WTC11 (cell line): ENCODE results near the gene HIP1R. TPM values are rescaled to one million over a fixed set of nuclear protein-coding genes. Genes with fewer than 3 reads are reported as not detected.

Source experiments
- ATAC-seq: fragments of 200-7000 bp; cut with Tn5 transposase; 2 replicates; pipeline ENCODE4 v1.10.0; 2021; ENCODE audit warnings: mild to moderate bottlenecking, moderate library complexity
- CTCF ChIA-PET: fragments of 300-600 bp; sonication (Branson Sonifier 250); formaldehyde crosslinking; loops from one replicate; lab custom pipeline; 2021; ENCODE audit warnings: antibody characterized with exemption; lab: Charles Lee
- POLR2A ChIA-PET: fragments of 350-600 bp; sonication (Branson Sonifier 250); formaldehyde crosslinking; loops from one replicate; lab custom pipeline; 2021; ENCODE audit warnings: antibody characterized with exemption; lab: Charles Lee
- DNase-seq: peaks from one replicate; pipeline ENCODE4 v3.0.0; 2021; ENCODE audit warnings: low spot score
- H3K27ac Mint-ChIP-seq: 2 replicates; pipeline ENCODE4 v1.8.0; 2021; ENCODE audit warnings: mixed read lengths
- H3K27me3 Mint-ChIP-seq: 2 replicates; pipeline ENCODE4 v1.8.0; 2021; ENCODE audit warnings: low read depth, mild to moderate bottlenecking, moderate library complexity, mixed read lengths
- H3K36me3 Mint-ChIP-seq: 2 replicates; pipeline ENCODE4 v1.8.0; 2021; ENCODE audit warnings: mixed read lengths
- H3K4me1 Mint-ChIP-seq: 2 replicates; pipeline ENCODE4 v1.8.0; 2022; ENCODE audit warnings: mixed read lengths
- H3K4me3 Mint-ChIP-seq: 2 replicates; pipeline ENCODE4 v1.8.0; 2021; ENCODE audit warnings: mild to moderate bottlenecking, moderate library complexity, mixed read lengths
- H3K9me3 Mint-ChIP-seq: 2 replicates; pipeline ENCODE4 v1.8.0; 2021; ENCODE audit warnings: mixed read lengths
- ESRRA ChIP-seq: sonication (generic); formaldehyde crosslinking; IDR thresholded peaks from 2 replicates; pipeline ENCODE4 v1.8.1; 2022; ENCODE audit warnings: mild to moderate bottlenecking, missing genetic modification reagents, borderline replicate concordance
- ETV6 ChIP-seq: sonication (generic); formaldehyde crosslinking; IDR thresholded peaks from 2 replicates; pipeline ENCODE4 v1.8.1; 2022; ENCODE audit warnings: mild to moderate bottlenecking, missing genetic modification reagents
- FOXK1 ChIP-seq: sonication (generic); formaldehyde crosslinking; IDR thresholded peaks from 2 replicates; pipeline ENCODE4 v1.8.0; 2022; ENCODE audit warnings: mild to moderate bottlenecking, moderate library complexity, missing genetic modification reagents
- JUN ChIP-seq: sonication (generic); formaldehyde crosslinking; IDR thresholded peaks from 2 replicates; pipeline ENCODE4 v1.8.0; 2023; ENCODE audit warnings: mild to moderate bottlenecking, missing genetic modification reagents
- NFYB ChIP-seq: sonication (generic); formaldehyde crosslinking; conservative IDR thresholded peaks from 2 replicates; pipeline ENCODE4 v1.8.0; 2022; ENCODE audit warnings: low read depth, missing genetic modification reagents
- NR3C1 ChIP-seq: sonication (generic); formaldehyde crosslinking; conservative IDR thresholded peaks from 2 replicates; pipeline ENCODE4 v1.8.1; 2023; ENCODE audit warnings: low read depth, mild to moderate bottlenecking, missing genetic modification reagents
- SMAD4 ChIP-seq: sonication (generic); formaldehyde crosslinking; IDR thresholded peaks from 2 replicates; pipeline ENCODE4 v1.8.0; 2022; ENCODE audit warnings: mild to moderate bottlenecking, missing genetic modification reagents
- SOX15 ChIP-seq: fragments of 250-450 bp; sonication (Bioruptor Pico); IDR thresholded peaks from 2 replicates; pipeline ENCODE4 v1.9.0; 2021; ENCODE audit warnings: mild to moderate bottlenecking
- ZNF138 ChIP-seq: sonication (generic); formaldehyde crosslinking; conservative IDR thresholded peaks from 2 replicates; pipeline ENCODE4 v1.8.1; 2022; ENCODE audit warnings: mild to moderate bottlenecking, moderate library complexity, missing genetic modification reagents
- ZNF317 ChIP-seq: sonication (generic); formaldehyde crosslinking; IDR thresholded peaks from 2 replicates; pipeline ENCODE4 v1.8.1; 2023; ENCODE audit warnings: low read depth, mild to moderate bottlenecking, moderate library complexity, missing genetic modification reagents, borderline replicate concordance
- ZNF416 ChIP-seq: fragments of 250-450 bp; sonication (Bioruptor Pico); IDR thresholded peaks from 2 replicates; pipeline ENCODE4 v1.9.0; 2021; ENCODE audit warnings: mild to moderate bottlenecking, inconsistent platforms
- total RNA-seq: library from RNA; stranded (reverse); gene quantifications from 3 replicates; pipeline ENCODE4 v1.2.3, GENCODE V29; 2021
- TF ChIP-seq, protein P1 (sequence below): fragments of 250-450 bp; sonication (Bioruptor Pico); IDR thresholded peaks from 2 replicates; pipeline ENCODE4 v1.9.0; 2021; ENCODE audit warnings: moderate library complexity, mild to moderate bottlenecking, inconsistent platforms, borderline replicate concordance
- TF ChIP-seq, protein P2 (sequence below): fragments of 250-450 bp; sonication (Bioruptor Pico); IDR thresholded peaks from 2 replicates; pipeline ENCODE4 v1.9.0; 2021; ENCODE audit warnings: mild to moderate bottlenecking
- TF ChIP-seq, protein P3 (sequence below): sonication (generic); formaldehyde crosslinking; IDR thresholded peaks from 2 replicates; pipeline ENCODE4 v1.8.1; 2023; ENCODE audit warnings: mild to moderate bottlenecking, missing genetic modification reagents, moderate library complexity
- TF ChIP-seq, protein P4 (sequence below): sonication (generic); formaldehyde crosslinking; conservative IDR thresholded peaks from 2 replicates; pipeline ENCODE4 v1.8.1; 2023; ENCODE audit warnings: mild to moderate bottlenecking, low read depth, missing genetic modification reagents, moderate library complexity

The HIP1R gene
- total RNA-seq, 1 experiment from 2014 or later = 45.2 TPM

DNA sequence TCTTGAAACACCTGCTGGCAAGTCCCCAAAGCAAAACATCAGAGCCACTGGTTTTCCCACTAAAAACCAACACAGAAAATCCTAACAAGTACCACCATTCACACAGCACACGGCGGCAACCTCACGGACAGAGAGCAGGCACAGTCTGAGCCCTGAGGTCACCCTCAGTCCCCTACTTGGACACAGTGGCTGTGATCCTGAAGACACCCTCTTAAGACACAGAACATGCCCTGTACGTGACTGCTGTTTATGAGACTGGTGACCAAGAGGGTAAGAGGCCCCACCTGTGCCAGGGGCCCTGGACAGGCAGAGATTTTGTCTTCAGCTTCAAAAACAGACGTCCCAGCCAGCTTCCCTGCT is 29.6 kb downstream of the HIP1R start:
- TF ChIP-seq SMAD4 (CRISPR knock-in tag) = no peak
- no peak for TF ChIP-seq JUN (CRISPR knock-in tag)
- no peak for TF ChIP-seq NR3C1 (CRISPR knock-in tag)
- TF ChIP-seq, protein P1, sequence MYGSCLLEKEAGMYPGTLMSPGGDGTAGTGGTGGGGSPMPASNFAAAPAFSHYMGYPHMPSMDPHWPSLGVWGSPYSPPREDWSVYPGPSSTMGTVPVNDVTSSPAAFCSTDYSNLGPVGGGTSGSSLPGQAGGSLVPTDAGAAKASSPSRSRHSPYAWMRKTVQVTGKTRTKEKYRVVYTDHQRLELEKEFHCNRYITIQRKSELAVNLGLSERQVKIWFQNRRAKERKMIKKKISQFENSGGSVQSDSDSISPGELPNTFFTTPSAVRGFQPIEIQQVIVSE (CRISPR knock-in tag) = no peak
- no peak for TF ChIP-seq ZNF138
- no peak for TF ChIP-seq FOXK1 (CRISPR knock-in tag)
- TF ChIP-seq, protein P2, sequence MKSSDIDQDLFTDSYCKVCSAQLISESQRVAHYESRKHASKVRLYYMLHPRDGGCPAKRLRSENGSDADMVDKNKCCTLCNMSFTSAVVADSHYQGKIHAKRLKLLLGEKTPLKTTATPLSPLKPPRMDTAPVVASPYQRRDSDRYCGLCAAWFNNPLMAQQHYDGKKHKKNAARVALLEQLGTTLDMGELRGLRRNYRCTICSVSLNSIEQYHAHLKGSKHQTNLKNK = no peak
- TF ChIP-seq ZNF317 (CRISPR knock-in tag) = no peak
- no peak for TF ChIP-seq ETV6 (CRISPR knock-in tag)
- TF ChIP-seq, protein P3, sequence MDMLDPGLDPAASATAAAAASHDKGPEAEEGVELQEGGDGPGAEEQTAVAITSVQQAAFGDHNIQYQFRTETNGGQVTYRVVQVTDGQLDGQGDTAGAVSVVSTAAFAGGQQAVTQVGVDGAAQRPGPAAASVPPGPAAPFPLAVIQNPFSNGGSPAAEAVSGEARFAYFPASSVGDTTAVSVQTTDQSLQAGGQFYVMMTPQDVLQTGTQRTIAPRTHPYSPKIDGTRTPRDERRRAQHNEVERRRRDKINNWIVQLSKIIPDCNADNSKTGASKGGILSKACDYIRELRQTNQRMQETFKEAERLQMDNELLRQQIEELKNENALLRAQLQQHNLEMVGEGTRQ (CRISPR knock-in tag) = no peak
- TF ChIP-seq, all 79 proteins: peak for 0
- ATAC-seq = no peak
- Mint-ChIP-seq H3K4me1 (no peaks in the 10 kb centered on the region), H3K9me3 (no peaks in the 10 kb centered on the region), H3K27me3 (peaks cover 55% of the 10 kb centered on the region), H3K27ac (no peak overlapping the region), H3K36me3 (peaks cover 11% of the 10 kb centered on the region), H3K4me3 (no peak overlapping the region)
- CTCF ChIA-PET = interaction anchor here (6.6 kb wide), 1 partner anchor 89 kb away, joined by 67 read pairs; no protein-coding TSS in a partner anchor
- DNase-seq = no peak
- POLR2A ChIA-PET = no interaction called here

DNA sequence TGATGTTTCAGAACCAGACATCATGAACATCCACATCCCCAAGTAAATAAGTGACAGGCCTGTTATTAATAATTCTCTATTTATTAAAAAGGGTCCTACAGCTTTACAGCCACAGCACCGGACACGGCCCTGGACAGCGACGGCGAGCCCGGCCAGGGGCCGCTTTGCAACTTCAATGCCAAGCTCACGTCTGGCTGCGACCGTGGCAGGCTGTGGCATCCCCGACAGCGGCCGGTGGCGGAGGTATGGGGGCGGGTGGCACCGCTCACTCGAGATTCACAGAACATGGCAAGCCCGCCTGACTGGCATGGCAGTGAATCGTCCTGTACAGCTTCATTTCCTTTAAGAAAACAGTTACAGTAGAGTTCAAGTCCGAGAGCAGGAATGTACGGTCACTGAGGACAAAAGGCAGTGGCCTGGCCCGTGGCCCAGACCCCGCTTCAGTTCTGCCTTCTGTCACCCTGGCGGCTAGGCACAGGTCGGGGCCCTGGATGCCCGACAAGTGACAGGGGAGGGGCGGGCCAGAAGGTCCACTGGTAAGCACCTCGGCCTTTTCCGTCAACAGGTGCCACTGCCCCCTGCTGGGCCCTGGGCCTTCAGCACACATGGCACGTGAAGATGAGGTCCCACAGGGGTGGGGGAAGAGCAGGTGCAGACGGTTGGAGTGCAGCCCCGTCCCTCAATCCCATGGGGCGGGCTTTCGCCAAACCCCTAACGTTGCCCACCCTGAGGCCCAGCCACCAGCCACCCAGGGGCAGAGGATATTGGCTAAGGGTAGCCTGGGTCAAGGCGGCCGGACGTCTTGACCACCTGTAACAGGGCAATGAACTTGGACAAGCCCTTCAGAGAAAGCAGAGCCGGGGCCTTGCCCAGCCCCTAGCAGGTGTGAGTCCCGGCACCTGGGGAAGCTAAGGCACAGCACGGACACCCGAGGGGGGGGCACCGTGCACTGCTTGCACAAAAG is 30.3 kb downstream of the HIP1R start:
- Mint-ChIP-seq H3K4me3 (no peak overlapping the region), H3K27ac (no peak overlapping the region), H3K9me3 (no peaks in the 10 kb centered on the region), H3K4me1 (no peaks in the 10 kb centered on the region), H3K27me3 (peaks cover 61% of the 10 kb centered on the region), H3K36me3 (peaks cover 18% of the 10 kb centered on the region)
- TF ChIP-seq, protein P4, sequence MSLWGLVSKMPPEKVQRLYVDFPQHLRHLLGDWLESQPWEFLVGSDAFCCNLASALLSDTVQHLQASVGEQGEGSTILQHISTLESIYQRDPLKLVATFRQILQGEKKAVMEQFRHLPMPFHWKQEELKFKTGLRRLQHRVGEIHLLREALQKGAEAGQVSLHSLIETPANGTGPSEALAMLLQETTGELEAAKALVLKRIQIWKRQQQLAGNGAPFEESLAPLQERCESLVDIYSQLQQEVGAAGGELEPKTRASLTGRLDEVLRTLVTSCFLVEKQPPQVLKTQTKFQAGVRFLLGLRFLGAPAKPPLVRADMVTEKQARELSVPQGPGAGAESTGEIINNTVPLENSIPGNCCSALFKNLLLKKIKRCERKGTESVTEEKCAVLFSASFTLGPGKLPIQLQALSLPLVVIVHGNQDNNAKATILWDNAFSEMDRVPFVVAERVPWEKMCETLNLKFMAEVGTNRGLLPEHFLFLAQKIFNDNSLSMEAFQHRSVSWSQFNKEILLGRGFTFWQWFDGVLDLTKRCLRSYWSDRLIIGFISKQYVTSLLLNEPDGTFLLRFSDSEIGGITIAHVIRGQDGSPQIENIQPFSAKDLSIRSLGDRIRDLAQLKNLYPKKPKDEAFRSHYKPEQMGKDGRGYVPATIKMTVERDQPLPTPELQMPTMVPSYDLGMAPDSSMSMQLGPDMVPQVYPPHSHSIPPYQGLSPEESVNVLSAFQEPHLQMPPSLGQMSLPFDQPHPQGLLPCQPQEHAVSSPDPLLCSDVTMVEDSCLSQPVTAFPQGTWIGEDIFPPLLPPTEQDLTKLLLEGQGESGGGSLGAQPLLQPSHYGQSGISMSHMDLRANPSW = no peak
- ChIA-PET CTCF (interaction anchor here (6.6 kb wide), 1 partner anchor 89 kb away, joined by 67 read pairs; no protein-coding TSS in a partner anchor), POLR2A (no interaction called here)
- DNase-seq (peak; percentile 43), ATAC-seq (no peak)

DNA sequence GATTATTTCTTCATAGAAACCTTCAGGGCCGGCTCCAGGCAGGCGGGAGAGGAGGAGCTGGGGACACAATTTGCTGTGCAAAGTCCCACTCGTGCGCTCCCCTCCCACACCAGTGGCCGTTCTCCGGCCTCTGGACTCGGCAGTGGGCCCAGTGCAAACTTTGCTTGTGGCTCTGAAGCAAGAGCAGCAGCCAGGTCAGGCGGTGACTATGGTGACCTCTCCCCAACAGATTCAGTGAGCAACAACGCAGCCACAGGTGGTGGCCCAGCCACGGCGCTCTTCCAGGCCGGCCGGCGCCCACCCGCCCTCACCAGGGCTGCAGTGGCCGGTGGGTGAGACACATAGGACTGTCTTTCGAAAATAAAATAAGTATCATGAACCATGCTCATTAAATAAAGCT is 31.1 kb downstream of the HIP1R start:
- Mint-ChIP-seq H3K27ac (no peak overlapping the region), H3K36me3 (peaks cover 24% of the 10 kb centered on the region), H3K4me3 (no peak overlapping the region), H3K27me3 (peaks cover 70% of the 10 kb centered on the region), H3K9me3 (no peaks in the 10 kb centered on the region), H3K4me1 (no peaks in the 10 kb centered on the region)
- POLR2A ChIA-PET = no interaction called here
- ATAC-seq (no peak), DNase-seq (no peak)
- TF ChIP-seq SMAD4 (CRISPR knock-in tag) (no peak), NFYB (CRISPR knock-in tag) (no peak), ESRRA (CRISPR knock-in tag) (no peak), SOX15 (CRISPR knock-in tag) (no peak), ZNF416 (CRISPR knock-in tag) (no peak)
- TF ChIP-seq, protein P4 = no peak
- CTCF ChIA-PET = interaction anchor here (2.2 kb wide), 1 partner anchor 10 kb away, joined by 8 read pairs; no protein-coding TSS in a partner anchor
